Measurements from ENCODE around the gene PKIB.
"Not testable (repeated sequence)": the region's sequence is repeated elsewhere in the genome, so short reads cannot be mapped to it uniquely, and the experiment has no call there.

- TF ChIP-seq ZNF70 (CRISPR knock-in tag; IDR thresholded peaks at IDR 0.05); RARB (CRISPR knock-in tag; IDR thresholded peaks at IDR 0.05); ZFP3 (CRISPR knock-in tag; IDR thresholded peaks at IDR 0.05); ZNF8 (CRISPR knock-in tag; IDR thresholded peaks at IDR 0.05); PPARA (CRISPR knock-in tag; IDR thresholded peaks at IDR 0.05; ENCODE audit: borderline replicate concordance): not testable (repeated sequence)
These were observed 11.9 kb upstream of the PKIB start for GRCh38 chr6:122598295-122598694.
